Natural killer cell (primary cell): ENCODE data around the gene NFYC. TPM values are rescaled to one million over a fixed set of nuclear protein-coding genes. Genes with fewer than 3 reads are reported as not detected.
A peak's percentile ranks its signal among the peaks of the same experiment; 100 is the strongest.
"Not testable (repeated sequence)": the region's sequence is repeated elsewhere in the genome, so short reads cannot be mapped to it uniquely, and the experiment has no call there.

Experiments
- ATAC-seq, 3 donors: fragments of 150-1000 bp in 2 of 3; fragments of 200-7000 bp in 1 of 3; cut with Tn5 transposase; 1 replicate in 1 of 3; 2 replicates in 2 of 3; pipeline ENCODE4 v1.10.0; 2021; ENCODE audit warnings: mild to moderate bottlenecking in 2 of 3, moderate library complexity in 2 of 3
- DNase-seq, 2 donors: peaks; one replicate each; pipeline versions ENCODE4 v3.0.0 to v3.0.0-alpha.2; 2013 to 2021; ENCODE audit warnings: mixed read lengths in 1 of 2
- H3K27ac ChIP-seq: one replicate; pipeline ENCODE4 v1.5.1; 2013; ENCODE audit warnings: mild to moderate bottlenecking, low read length
- H3K27me3 ChIP-seq: one replicate; pipeline ENCODE4 v1.6.1; 2013; ENCODE audit warnings: low read length; ENCODE audit not compliant: control insufficient read depth, insufficient read depth
- H3K36me3 ChIP-seq: one replicate; pipeline ENCODE4 v1.6.1; 2013; ENCODE audit warnings: low read length; ENCODE audit not compliant: control insufficient read depth, insufficient read depth
- H3K4me1 ChIP-seq: one replicate; pipeline ENCODE4 v1.6.1; 2013; ENCODE audit warnings: low read length; ENCODE audit not compliant: control insufficient read depth, insufficient read depth
- H3K4me3 ChIP-seq: one replicate; pipeline ENCODE4 v1.5.1; 2013; ENCODE audit warnings: low read length
- H3K9me3 ChIP-seq: one replicate; pipeline ENCODE4 v1.6.1; 2013; ENCODE audit warnings: low read length; ENCODE audit not compliant: control insufficient read depth, insufficient read depth
- H3K27ac Mint-ChIP-seq, 2 donors: one replicate each; pipeline ENCODE4 v1.8.0; 2022; ENCODE audit warnings: mild to moderate bottlenecking in 2 of 2, mixed read lengths in 2 of 2, moderate library complexity in 1 of 2
- H3K27me3 Mint-ChIP-seq, 2 donors: one replicate each; pipeline ENCODE4 v1.8.0; 2022; ENCODE audit warnings: low read depth in 2 of 2, mixed read lengths in 2 of 2
- H3K36me3 Mint-ChIP-seq: one replicate; pipeline ENCODE4 v1.8.0; 2022; ENCODE audit warnings: mixed read lengths
- H3K4me1 Mint-ChIP-seq, 2 donors: one replicate each; pipeline ENCODE4 v1.8.0; 2022; ENCODE audit warnings: mixed read lengths in 2 of 2
- H3K4me3 Mint-ChIP-seq: one replicate; pipeline ENCODE4 v1.8.0; 2022; ENCODE audit warnings: mild to moderate bottlenecking, moderate library complexity, mixed read lengths
- H3K9me3 Mint-ChIP-seq, 2 donors: one replicate each; pipeline ENCODE4 v1.8.0; 2022; ENCODE audit warnings: mixed read lengths in 2 of 2
- WGBS: methylation state at CpG from one replicate; pipeline ENCODE4 v1.1.7; 2013; ENCODE audit warnings: missing lambda C conversion rate; ENCODE audit not compliant: insufficient coverage; 5-methylcytosine and 5-hydroxymethylcytosine counted together
- intact Hi-C: fragments of 100-400 bp; cut with micrococcal nuclease; formaldehyde crosslinking; loops from one replicate; pipeline ENCODE4 v1.14.2; 2022
- total RNA-seq, 4 donors: library from RNA; stranded (reverse); fragments of 120-200 nt in 1 of 4; gene quantifications; one replicate each; pipeline versions ENCODE4 v1.2.3 to v1.2.4, GENCODE V29; 2013 to 2022
- TF ChIP-seq, protein P1 (sequence below): fragments of 200-600 bp; IDR thresholded peaks from one replicate; pipeline ENCODE4 v1.8.0; 2022; ENCODE audit warnings: antibody characterized with exemption

NFYC gene
- total RNA-seq, 3 donors from 2014 or later (not counting 1 experiment from before 2014, with no cell fraction given) = 38.7 to 60.4 (median 48.5) TPM

DNA sequence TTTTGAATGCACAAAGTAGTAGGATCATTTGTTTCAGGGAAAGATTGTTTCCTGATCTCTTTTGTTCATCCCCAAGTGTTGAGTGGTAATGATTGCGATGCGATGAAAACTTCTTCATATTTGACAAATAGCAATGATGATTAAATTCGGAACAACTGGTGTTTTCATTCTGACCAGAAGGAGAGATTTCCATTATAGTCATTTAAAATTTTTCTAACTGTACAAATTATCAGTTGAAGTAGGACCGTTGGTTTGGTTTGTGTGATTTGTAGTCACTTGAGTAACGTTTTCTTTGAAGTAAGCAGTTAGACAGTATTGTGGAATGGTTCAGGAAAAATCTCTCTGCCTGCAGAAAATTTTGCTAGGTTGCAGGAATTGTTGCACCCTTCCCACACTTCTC is 5.9 kb downstream of the NFYC start:
- Mint-ChIP-seq H3K4me3 (no peak overlapping the region), H3K9me3 (no peaks in the 10 kb centered on the region), H3K36me3 (no peaks in the 10 kb centered on the region), H3K27ac (peak overlapping the region; percentile 45 to 52), H3K27me3 (no peaks in the 10 kb centered on the region), H3K4me1 (peaks cover 52 to 59% of the 10 kb centered on the region in 2 donors)
- intact Hi-C loops = no loop called here
- TF ChIP-seq, protein P1, sequence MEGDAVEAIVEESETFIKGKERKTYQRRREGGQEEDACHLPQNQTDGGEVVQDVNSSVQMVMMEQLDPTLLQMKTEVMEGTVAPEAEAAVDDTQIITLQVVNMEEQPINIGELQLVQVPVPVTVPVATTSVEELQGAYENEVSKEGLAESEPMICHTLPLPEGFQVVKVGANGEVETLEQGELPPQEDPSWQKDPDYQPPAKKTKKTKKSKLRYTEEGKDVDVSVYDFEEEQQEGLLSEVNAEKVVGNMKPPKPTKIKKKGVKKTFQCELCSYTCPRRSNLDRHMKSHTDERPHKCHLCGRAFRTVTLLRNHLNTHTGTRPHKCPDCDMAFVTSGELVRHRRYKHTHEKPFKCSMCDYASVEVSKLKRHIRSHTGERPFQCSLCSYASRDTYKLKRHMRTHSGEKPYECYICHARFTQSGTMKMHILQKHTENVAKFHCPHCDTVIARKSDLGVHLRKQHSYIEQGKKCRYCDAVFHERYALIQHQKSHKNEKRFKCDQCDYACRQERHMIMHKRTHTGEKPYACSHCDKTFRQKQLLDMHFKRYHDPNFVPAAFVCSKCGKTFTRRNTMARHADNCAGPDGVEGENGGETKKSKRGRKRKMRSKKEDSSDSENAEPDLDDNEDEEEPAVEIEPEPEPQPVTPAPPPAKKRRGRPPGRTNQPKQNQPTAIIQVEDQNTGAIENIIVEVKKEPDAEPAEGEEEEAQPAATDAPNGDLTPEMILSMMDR = no peak
- ATAC-seq = no peak
- no peaks in the 10 kb centered on the region for H3K9me3 ChIP-seq
- no peak for DNase-seq
- H3K27me3 ChIP-seq = no peaks in the 10 kb centered on the region
- WGBS = 80% methylated on average over 4 of the region's 5 CpGs
- H3K36me3 ChIP-seq = no peaks in the 10 kb centered on the region
- no peak overlapping the region for H3K4me3 ChIP-seq
- peaks cover 21% of the 10 kb centered on the region for H3K4me1 ChIP-seq
- no peak overlapping the region for H3K27ac ChIP-seq

DNA sequence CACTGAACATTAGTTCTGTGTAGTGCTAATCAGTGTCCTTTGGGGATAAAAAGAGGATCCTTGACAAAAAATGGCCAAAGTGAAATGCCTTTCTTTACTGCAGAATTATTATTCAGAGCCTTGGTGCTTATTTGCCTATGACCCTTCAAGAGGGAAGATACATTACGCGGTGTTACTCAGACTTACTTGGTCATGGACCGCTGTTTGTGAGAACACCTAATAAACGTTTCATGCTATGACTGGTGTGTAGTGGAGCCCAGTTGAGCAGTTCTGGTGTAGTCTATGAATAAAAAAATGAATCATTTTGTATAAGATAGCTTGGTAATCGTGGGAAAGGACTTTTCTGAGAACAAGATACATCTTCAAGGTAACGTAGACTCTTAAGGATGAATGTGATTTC is 8.3 kb downstream of the NFYC start:
- H3K4me1 Mint-ChIP-seq = peaks cover 37 to 45% of the 10 kb centered on the region in 2 donors
- no peak overlapping the region for H3K4me3 ChIP-seq
- H3K36me3 Mint-ChIP-seq = no peaks in the 10 kb centered on the region
- H3K9me3 ChIP-seq = no peaks in the 10 kb centered on the region
- peak overlapping the region in 1 of 2 donors; percentile 15 for H3K27ac Mint-ChIP-seq
- 70% methylated on average over 6 of the region's 6 CpGs for WGBS
- intact Hi-C loops = no loop called here
- ATAC-seq (no peak), DNase-seq (no peak)
- no peaks in the 10 kb centered on the region for H3K9me3 Mint-ChIP-seq
- peaks cover 16% of the 10 kb centered on the region for H3K4me1 ChIP-seq
- no peak overlapping the region for H3K4me3 Mint-ChIP-seq
- no peaks in the 10 kb centered on the region for H3K36me3 ChIP-seq
- peak overlapping the region; percentile 3 for H3K27ac ChIP-seq
- TF ChIP-seq, protein P1 = no peak
- H3K27me3 ChIP-seq = no peaks in the 10 kb centered on the region
- H3K27me3 Mint-ChIP-seq = no peaks in the 10 kb centered on the region

- TF ChIP-seq, protein P1 = no peak
- H3K4me1 ChIP-seq = peaks cover 7% of the 10 kb centered on the region
- H3K9me3 Mint-ChIP-seq = no peaks in the 10 kb centered on the region
- no peak overlapping the region for H3K27ac ChIP-seq
- H3K27me3 ChIP-seq = no peaks in the 10 kb centered on the region
- H3K36me3 Mint-ChIP-seq = no peaks in the 10 kb centered on the region
- WGBS = 62% methylated on average over 3 of the region's 3 CpGs
- ATAC-seq = no peak
- H3K27me3 Mint-ChIP-seq = no peaks in the 10 kb centered on the region
- H3K4me1 Mint-ChIP-seq = peaks cover 29 to 41% of the 10 kb centered on the region in 2 donors
- H3K27ac Mint-ChIP-seq = peak overlapping the region; percentile 29 to 38
- intact Hi-C loops = no loop called here
- no peak for DNase-seq
- H3K4me3 Mint-ChIP-seq = no peak overlapping the region
- H3K36me3 ChIP-seq = no peaks in the 10 kb centered on the region
- H3K4me3 ChIP-seq = no peak overlapping the region
- H3K9me3 ChIP-seq = no peaks in the 10 kb centered on the region
Measured at GRCh38 chr1:40701684-40702083, 10.2 kb downstream of the NFYC start.

- H3K4me3 Mint-ChIP-seq, H3K9me3 Mint-ChIP-seq, H3K36me3 Mint-ChIP-seq, DNase-seq, intact Hi-C loops, ATAC-seq, H3K4me1 ChIP-seq, H3K9me3 ChIP-seq, H3K27me3 Mint-ChIP-seq, H3K36me3 ChIP-seq, H3K27ac Mint-ChIP-seq, H3K4me3 ChIP-seq, H3K27ac ChIP-seq, H3K27me3 ChIP-seq: not testable (repeated sequence)
- 92% methylated on average over 9 of the region's 9 CpGs for WGBS
- H3K4me1 Mint-ChIP-seq = peaks cover 20 to 30% of the 10 kb centered on the region in 2 donors
Measured at GRCh38 chr1:40702810-40703209, 11.3 kb downstream of the NFYC start.
